ENCODE results near the gene GPR61. TPM values are rescaled to one million over a fixed set of nuclear protein-coding genes. Genes with fewer than 3 reads are reported as not detected.
A peak's percentile ranks its signal among the peaks of the same experiment; 100 is the strongest.

The GPR61 gene
- polyA plus RNA-seq, 3 donors: 0.28 TPM; not detected in 2

DNA sequence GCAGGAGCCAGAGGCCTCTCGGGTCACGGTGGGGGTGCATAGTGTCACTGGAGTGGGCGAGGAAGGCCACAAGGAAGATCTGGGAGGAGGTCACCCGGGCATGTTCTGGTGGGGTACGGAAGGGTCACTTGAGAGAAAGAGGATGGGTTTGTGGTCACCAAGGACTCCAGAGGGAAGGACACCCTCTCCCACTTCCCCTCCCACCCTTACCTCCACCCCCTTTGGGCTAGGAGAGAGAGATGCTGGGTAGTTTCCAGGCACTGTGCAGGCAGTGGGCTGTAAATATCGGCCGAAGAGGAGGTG, 30.8 kb upstream of the GPR61 start:
- intact Hi-C loops (cut with micrococcal nuclease): no loop called here
- no peaks in the 10 kb centered on the region for H3K36me3 ChIP-seq (replicated peaks in 1 of 2; ENCODE audit: control insufficient read depth in 1 of 2, insufficient read depth in 2 of 2, low read length in 2 of 2)
- Mint-ChIP-seq H3K9me3 (no peaks in the 10 kb centered on the region), H3K27me3 (ENCODE audit: low read depth in 3 of 3) (peaks cover 15 to 31% (median 24%) of the 10 kb centered on the region in 3 donors), H3K4me3 (peak overlapping the region; percentile 80 to 91), H3K27ac (peak overlapping the region in 1 of 7 donors; percentile 41), H3K4me1 (peaks cover 20% of the 10 kb centered on the region), H3K36me3 (peaks cover 0 to 3% of the 10 kb centered on the region in 2 donors)
- H3K4me3 ChIP-seq (replicated peaks in 1 of 3; ENCODE audit: low read depth in 2 of 3, low read length in 3 of 3): peak overlapping the region in 1 of 3 experiments; percentile 76
- no peak overlapping the region for H3K27ac ChIP-seq (ENCODE audit: low read depth in 1 of 2, low read length in 2 of 2)
- H2AFZ ChIP-seq (ENCODE audit: insufficient read depth, low read depth, low read length, poor library complexity, severe bottlenecking): peak overlapping the region; percentile 74
- H3K79me2 ChIP-seq (ENCODE audit: insufficient read depth, low read length): no peaks in the 10 kb centered on the region
- peaks cover 14 to 17% of the 10 kb centered on the region in 2 donors for H3K4me1 ChIP-seq (ENCODE audit: control insufficient read depth in 1 of 2, insufficient read depth in 2 of 2, low read length in 2 of 2)
- H3K9me3 ChIP-seq (replicated peaks in 1 of 2; ENCODE audit: control insufficient read depth in 1 of 2, insufficient read depth in 1 of 2, low read length in 2 of 2): no peaks in the 10 kb centered on the region
- H3K9ac ChIP-seq (ENCODE audit: insufficient read depth, low read length, poor library complexity, severe bottlenecking): peak overlapping the region; percentile 62
- TF ChIP-seq, protein P1, sequence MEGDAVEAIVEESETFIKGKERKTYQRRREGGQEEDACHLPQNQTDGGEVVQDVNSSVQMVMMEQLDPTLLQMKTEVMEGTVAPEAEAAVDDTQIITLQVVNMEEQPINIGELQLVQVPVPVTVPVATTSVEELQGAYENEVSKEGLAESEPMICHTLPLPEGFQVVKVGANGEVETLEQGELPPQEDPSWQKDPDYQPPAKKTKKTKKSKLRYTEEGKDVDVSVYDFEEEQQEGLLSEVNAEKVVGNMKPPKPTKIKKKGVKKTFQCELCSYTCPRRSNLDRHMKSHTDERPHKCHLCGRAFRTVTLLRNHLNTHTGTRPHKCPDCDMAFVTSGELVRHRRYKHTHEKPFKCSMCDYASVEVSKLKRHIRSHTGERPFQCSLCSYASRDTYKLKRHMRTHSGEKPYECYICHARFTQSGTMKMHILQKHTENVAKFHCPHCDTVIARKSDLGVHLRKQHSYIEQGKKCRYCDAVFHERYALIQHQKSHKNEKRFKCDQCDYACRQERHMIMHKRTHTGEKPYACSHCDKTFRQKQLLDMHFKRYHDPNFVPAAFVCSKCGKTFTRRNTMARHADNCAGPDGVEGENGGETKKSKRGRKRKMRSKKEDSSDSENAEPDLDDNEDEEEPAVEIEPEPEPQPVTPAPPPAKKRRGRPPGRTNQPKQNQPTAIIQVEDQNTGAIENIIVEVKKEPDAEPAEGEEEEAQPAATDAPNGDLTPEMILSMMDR (IDR thresholded peaks at IDR 0.05): no peak
- peak overlapping the region; percentile 85 for H3K4me2 ChIP-seq (replicated peaks; ENCODE audit: extremely low read depth, low read length, poor library complexity, severe bottlenecking)
- WGBS (ENCODE audit: insufficient coverage): 82% methylated on average over 4 of the region's 7 CpGs
- H3K27me3 ChIP-seq (ENCODE audit: control insufficient read depth in 2 of 2, insufficient read depth in 2 of 2, low read length in 2 of 2): peaks cover 0 to 10% of the 10 kb centered on the region in 2 donors
- DNase-seq: no peak
- H4K20me1 ChIP-seq (ENCODE audit: insufficient read depth, low read length): no peaks in the 10 kb centered on the region

DNA sequence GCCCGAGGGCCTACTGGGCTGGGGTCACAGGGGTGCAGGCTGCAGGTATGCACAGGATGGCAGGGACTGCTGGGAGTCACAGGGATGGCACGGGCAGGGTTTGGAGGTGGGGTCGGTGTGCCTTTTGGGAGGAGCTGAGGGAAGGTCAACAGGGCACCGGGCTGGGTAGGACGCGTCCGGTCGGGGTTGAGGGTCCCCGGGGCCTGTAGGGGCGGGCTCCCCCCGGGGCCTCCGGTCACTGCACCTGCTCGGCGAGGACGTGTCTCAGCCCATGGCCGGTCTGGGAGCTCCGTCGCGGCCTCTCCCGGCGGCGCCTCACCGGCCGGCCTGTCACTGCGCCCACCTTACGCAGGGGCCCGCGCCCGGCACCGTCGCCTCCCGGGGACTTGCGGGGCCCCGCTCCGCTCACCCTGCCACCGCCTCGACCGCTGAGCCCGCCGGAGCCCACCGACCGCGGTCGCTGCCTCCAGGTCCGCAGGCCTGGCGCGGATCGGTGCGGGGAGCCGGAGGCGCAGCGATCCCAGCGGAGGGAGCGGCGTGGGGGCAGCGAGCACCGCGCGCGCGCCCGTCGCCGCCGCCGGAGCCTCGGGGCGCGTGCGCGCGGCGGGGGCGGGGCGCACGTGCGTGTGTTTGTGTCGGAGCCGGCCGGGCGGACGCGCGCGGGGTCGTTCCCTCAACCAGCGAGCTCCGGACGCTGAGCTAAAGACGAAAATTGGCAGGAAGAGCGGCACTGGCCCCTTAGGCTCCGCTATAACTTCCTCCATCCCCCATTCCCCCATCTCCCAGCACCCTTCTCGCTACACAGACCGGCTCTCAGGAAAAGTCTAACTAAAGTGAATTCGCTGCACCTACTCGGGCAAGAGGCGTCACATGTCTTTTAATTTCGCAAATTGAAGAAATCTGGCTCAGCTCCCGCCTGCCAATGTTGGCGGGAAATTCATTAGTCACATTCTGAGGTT, 30.2 kb upstream of the GPR61 start, which contains the start of gene AMIGO1:
TSS of gene AMIGO1 (minus strand) at position 552 of the 959 bp plus-strand sequence. CDS start 815 bp downstream, outside the sequence.
- Histone ChIP-seq H3K4me2 (replicated peaks; ENCODE audit: extremely low read depth, low read length, poor library complexity, severe bottlenecking) (peak within 1 kb of the TSS; percentile 85), H3K79me2 (ENCODE audit: insufficient read depth, low read length) (no peaks in the 10 kb centered on the region), H4K20me1 (ENCODE audit: insufficient read depth, low read length) (no peaks in the 10 kb centered on the region), H2AFZ (ENCODE audit: insufficient read depth, low read depth, low read length, poor library complexity, severe bottlenecking) (peak within 1 kb of the TSS; percentile 74), H3K27ac (ENCODE audit: low read depth in 1 of 2, low read length in 2 of 2) (no peak within 1 kb of the TSS), H3K36me3 (replicated peaks in 1 of 2; ENCODE audit: control insufficient read depth in 1 of 2, insufficient read depth in 2 of 2, low read length in 2 of 2) (no peaks in the 10 kb centered on the region), H3K4me3 (replicated peaks in 1 of 3; ENCODE audit: low read depth in 2 of 3, low read length in 3 of 3) (peak within 1 kb of the TSS; percentile 44 to 76 (median 47)), H3K9me3 (replicated peaks in 1 of 2; ENCODE audit: control insufficient read depth in 1 of 2, insufficient read depth in 1 of 2, low read length in 2 of 2) (no peaks in the 10 kb centered on the region), H3K27me3 (ENCODE audit: control insufficient read depth in 2 of 2, insufficient read depth in 2 of 2, low read length in 2 of 2) (peaks cover 0 to 10% of the 10 kb centered on the region in 2 donors), H3K4me1 (ENCODE audit: control insufficient read depth in 1 of 2, insufficient read depth in 2 of 2, low read length in 2 of 2) (peaks cover 14 to 17% of the 10 kb centered on the region in 2 donors), H3K9ac (ENCODE audit: insufficient read depth, low read length, poor library complexity, severe bottlenecking) (peak within 1 kb of the TSS; percentile 62)
- Mint-ChIP-seq H3K9me3 (no peaks in the 10 kb centered on the region), H3K27me3 (ENCODE audit: low read depth in 3 of 3) (peaks cover 15 to 31% (median 24%) of the 10 kb centered on the region in 3 donors), H3K27ac (peak within 1 kb of the TSS in 3 of 7 donors; percentile 15 to 41 (median 26)), H3K4me3 (peak within 1 kb of the TSS; percentile 85 to 95), H3K36me3 (peaks cover 0 to 3% of the 10 kb centered on the region in 2 donors), H3K4me1 (peaks cover 20% of the 10 kb centered on the region)
- 2% methylated on average over 94 of the region's 100 CpGs for WGBS (ENCODE audit: insufficient coverage)
- intact Hi-C loops (cut with micrococcal nuclease): no loop called here
- TF ChIP-seq, protein P1 (IDR thresholded peaks at IDR 0.05): no peak
- peak; percentile 20 to 37 (median 25) for DNase-seq

All from CD14-positive monocyte (primary cell).